DOHH2 (cell line): ENCODE measurements around the gene NUDT6.

Experiments
- H3F3A ChIP-seq: fragments of 200-600 bp; sonication (generic), shearing (Covaris generic); 2 replicates; pipeline ENCODE4 v1.6.0; 2016; ENCODE audit warnings: antibody characterized with exemption, mild to moderate bottlenecking; ENCODE audit not compliant: control insufficient read depth, insufficient read depth
- H3K27ac ChIP-seq: fragments of 200-600 bp; sonication (generic); 2 replicates; pipeline ENCODE4 v1.5.1; 2014; ENCODE audit warnings: low read depth, mild to moderate bottlenecking, low read length, moderate library complexity
- H3K27me3 ChIP-seq: fragments of 200-600 bp; sonication (generic); 2 replicates; pipeline ENCODE4 v1.6.1; 2014; ENCODE audit warnings: mild to moderate bottlenecking, low read length, mixed read lengths; ENCODE audit not compliant: control insufficient read depth
- H3K36me3 ChIP-seq: fragments of 200-600 bp; sonication (generic); 2 replicates; pipeline ENCODE4 v1.6.1; 2014; ENCODE audit warnings: mild to moderate bottlenecking, low read length, moderate library complexity, mixed read lengths; ENCODE audit not compliant: control insufficient read depth
- H3K4me1 ChIP-seq: fragments of 200-600 bp; sonication (generic); 2 replicates; pipeline ENCODE4 v1.6.1; 2014; ENCODE audit warnings: mild to moderate bottlenecking, low read length, mixed read lengths; ENCODE audit not compliant: control insufficient read depth
- H3K4me2 ChIP-seq: fragments of 200-600 bp; sonication (generic); 2 replicates; pipeline ENCODE4 v1.6.0; 2014; ENCODE audit warnings: mild to moderate bottlenecking, low read length, moderate library complexity
- H3K4me3 ChIP-seq: fragments of 200-600 bp; sonication (generic); 2 replicates; pipeline ENCODE4 v1.5.1; 2014; ENCODE audit warnings: mild to moderate bottlenecking, low read length, mixed read lengths
- H3K79me2 ChIP-seq: fragments of 200-600 bp; sonication (generic); 2 replicates; pipeline ENCODE4 v1.6.1; 2014; ENCODE audit warnings: mild to moderate bottlenecking, low read length, mixed read lengths; ENCODE audit not compliant: control insufficient read depth
- H3K9me2 ChIP-seq: fragments of 200-600 bp; sonication (generic); replicated peaks from 2 replicates; pipeline ENCODE4 v1.6.1; 2014; ENCODE audit warnings: mild to moderate bottlenecking, low read length, mixed read lengths; ENCODE audit not compliant: control insufficient read depth
- H3K9me3 ChIP-seq: fragments of 200-600 bp; sonication (generic); 2 replicates; pipeline ENCODE4 v1.6.1; 2014; ENCODE audit warnings: antibody characterized with exemption, low read length, mixed read lengths; ENCODE audit not compliant: control insufficient read depth, insufficient read depth
- H4K20me1 ChIP-seq: fragments of 200-600 bp; sonication (generic); 2 replicates; pipeline ENCODE4 v1.6.0; 2014; ENCODE audit warnings: low read depth, mild to moderate bottlenecking, antibody characterized with exemption, low read length, moderate library complexity; ENCODE audit not compliant: control insufficient read depth, insufficient read depth
- CTCF ChIP-seq: fragments of 200-600 bp; sonication (generic); IDR thresholded peaks from one replicate; pipeline ENCODE4 v1.5.1; 2014; ENCODE audit warnings: antibody characterized with exemption, mild to moderate bottlenecking, low read depth, low read length; ENCODE audit not compliant: poor library complexity, severe bottlenecking
- EZH2phosphoT487 ChIP-seq: fragments of 200-600 bp; sonication (generic); IDR thresholded peaks from 2 replicates; pipeline ENCODE4 v1.6.1; 2017; ENCODE audit warnings: borderline replicate concordance, mild to moderate bottlenecking, antibody characterized with exemption, low read length, moderate library complexity, mixed read lengths

Gene NUDT6

GRCh38 chr4:122959981-122960610 is 37.7 kb upstream of the NUDT6 start:
- Histone ChIP-seq H4K20me1 (no peaks in the 10 kb centered on the region), H3K36me3 (no peaks in the 10 kb centered on the region), H3F3A (no peaks in the 10 kb centered on the region), H3K9me3 (no peaks in the 10 kb centered on the region), H3K27me3 (no peaks in the 10 kb centered on the region), H3K9me2 (no peaks in the 10 kb centered on the region), H3K27ac (no peak overlapping the region), H3K79me2 (no peaks in the 10 kb centered on the region), H3K4me2 (no peak overlapping the region), H3K4me3 (no peak overlapping the region), H3K4me1 (no peaks in the 10 kb centered on the region)
- TF ChIP-seq CTCF (no peak), EZH2phosphoT487 (no peak)

- Histone ChIP-seq H3K27me3 (no peaks in the 10 kb centered on the region), H3K79me2 (no peaks in the 10 kb centered on the region), H3K27ac (no peak overlapping the region), H3K4me1 (no peaks in the 10 kb centered on the region), H3K4me2 (no peak overlapping the region), H3F3A (no peaks in the 10 kb centered on the region), H3K9me2 (no peaks in the 10 kb centered on the region), H3K36me3 (no peaks in the 10 kb centered on the region), H3K9me3 (no peaks in the 10 kb centered on the region), H3K4me3 (no peak overlapping the region), H4K20me1 (no peaks in the 10 kb centered on the region)
- TF ChIP-seq CTCF, result no peak
Observed at GRCh38 chr4:122959441-122959840, 37.0 kb upstream of the NUDT6 start.

GRCh38 chr4:122958505-122958904 is 36.1 kb upstream of the NUDT6 start:
- no peaks in the 10 kb centered on the region for H3K4me1 ChIP-seq
- no peaks in the 10 kb centered on the region for H3K27me3 ChIP-seq
- H3K36me3 ChIP-seq, result no peaks in the 10 kb centered on the region
- no peak overlapping the region for H3K27ac ChIP-seq
- TF ChIP-seq CTCF (no peak), EZH2phosphoT487 (no peak)
- no peak overlapping the region for H3K4me2 ChIP-seq
- H3K79me2 ChIP-seq, result no peaks in the 10 kb centered on the region
- no peaks in the 10 kb centered on the region for H3F3A ChIP-seq
- no peaks in the 10 kb centered on the region for H3K9me3 ChIP-seq
- no peaks in the 10 kb centered on the region for H4K20me1 ChIP-seq
- no peaks in the 10 kb centered on the region for H3K9me2 ChIP-seq
- H3K4me3 ChIP-seq, result no peak overlapping the region

GRCh38 chr4:122953924-122954323 is 31.5 kb upstream of the NUDT6 start:
- no peaks in the 10 kb centered on the region for H3K9me3 ChIP-seq
- H3K27ac ChIP-seq, result no peak overlapping the region
- H3K4me2 ChIP-seq, result no peak overlapping the region
- H3K4me1 ChIP-seq, result no peaks in the 10 kb centered on the region
- H3K4me3 ChIP-seq, result no peak overlapping the region
- H4K20me1 ChIP-seq, result no peaks in the 10 kb centered on the region
- no peaks in the 10 kb centered on the region for H3K9me2 ChIP-seq
- TF ChIP-seq CTCF (no peak), EZH2phosphoT487 (no peak)
- no peaks in the 10 kb centered on the region for H3K27me3 ChIP-seq
- no peaks in the 10 kb centered on the region for H3K79me2 ChIP-seq
- H3F3A ChIP-seq, result no peaks in the 10 kb centered on the region
- peaks cover 32% of the 10 kb centered on the region for H3K36me3 ChIP-seq
